ENCODE results near the gene PROM2.

DNA sequence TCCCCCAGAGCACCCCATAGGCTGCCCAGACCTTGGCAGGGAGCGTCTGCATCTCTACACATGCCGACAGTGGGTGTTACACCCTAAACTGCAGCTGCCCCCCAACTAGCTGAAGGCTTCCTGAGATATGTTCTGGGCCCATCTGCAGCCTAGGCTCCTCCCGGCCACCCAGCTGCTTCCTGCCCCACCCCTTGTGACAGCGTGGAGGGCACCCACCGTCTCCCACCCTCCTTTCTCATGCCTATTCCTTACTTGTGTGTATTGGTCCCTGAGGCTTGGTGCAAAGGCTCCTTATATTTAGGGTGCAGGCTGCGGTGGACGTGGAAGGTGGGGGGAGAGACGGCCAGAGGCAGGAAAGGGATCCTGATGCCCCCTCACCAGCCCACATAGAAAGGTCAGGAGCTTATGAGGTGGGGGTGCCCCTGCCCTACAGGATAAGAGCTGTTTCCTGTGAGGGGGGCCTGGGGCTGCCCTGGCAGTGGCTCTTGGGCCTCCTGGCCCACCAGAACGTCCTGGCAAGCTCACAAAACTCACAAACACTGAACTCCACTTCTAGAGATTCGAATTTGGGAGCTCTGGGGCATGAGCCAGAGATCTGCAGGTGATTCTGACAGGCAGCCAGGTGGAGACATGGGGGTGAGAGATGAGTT is 7.3 kb upstream of the PROM2 start:
- TF ChIP-seq, protein P1, sequence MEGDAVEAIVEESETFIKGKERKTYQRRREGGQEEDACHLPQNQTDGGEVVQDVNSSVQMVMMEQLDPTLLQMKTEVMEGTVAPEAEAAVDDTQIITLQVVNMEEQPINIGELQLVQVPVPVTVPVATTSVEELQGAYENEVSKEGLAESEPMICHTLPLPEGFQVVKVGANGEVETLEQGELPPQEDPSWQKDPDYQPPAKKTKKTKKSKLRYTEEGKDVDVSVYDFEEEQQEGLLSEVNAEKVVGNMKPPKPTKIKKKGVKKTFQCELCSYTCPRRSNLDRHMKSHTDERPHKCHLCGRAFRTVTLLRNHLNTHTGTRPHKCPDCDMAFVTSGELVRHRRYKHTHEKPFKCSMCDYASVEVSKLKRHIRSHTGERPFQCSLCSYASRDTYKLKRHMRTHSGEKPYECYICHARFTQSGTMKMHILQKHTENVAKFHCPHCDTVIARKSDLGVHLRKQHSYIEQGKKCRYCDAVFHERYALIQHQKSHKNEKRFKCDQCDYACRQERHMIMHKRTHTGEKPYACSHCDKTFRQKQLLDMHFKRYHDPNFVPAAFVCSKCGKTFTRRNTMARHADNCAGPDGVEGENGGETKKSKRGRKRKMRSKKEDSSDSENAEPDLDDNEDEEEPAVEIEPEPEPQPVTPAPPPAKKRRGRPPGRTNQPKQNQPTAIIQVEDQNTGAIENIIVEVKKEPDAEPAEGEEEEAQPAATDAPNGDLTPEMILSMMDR (IDR thresholded peaks at IDR 0.05; ENCODE audit: insufficient read depth, low read length, poor library complexity, severe bottlenecking) = no peak
- no peak for TF ChIP-seq EZH2phosphoT487 (conservative IDR thresholded peaks at IDR 0.05; ENCODE audit: low read length)

All from SU-DHL-6 (cell line).